ENCODE results near the gene SERTM2. TPM values are rescaled to one million over a fixed set of nuclear protein-coding genes. Genes with fewer than 3 reads are reported as not detected.

SERTM2 gene
- total and polyA plus RNA-seq, 2 donors (not counting 1 experiment from before 2014, with no cell fraction given) = under 0.01 TPM; not detected in 1

DNA sequence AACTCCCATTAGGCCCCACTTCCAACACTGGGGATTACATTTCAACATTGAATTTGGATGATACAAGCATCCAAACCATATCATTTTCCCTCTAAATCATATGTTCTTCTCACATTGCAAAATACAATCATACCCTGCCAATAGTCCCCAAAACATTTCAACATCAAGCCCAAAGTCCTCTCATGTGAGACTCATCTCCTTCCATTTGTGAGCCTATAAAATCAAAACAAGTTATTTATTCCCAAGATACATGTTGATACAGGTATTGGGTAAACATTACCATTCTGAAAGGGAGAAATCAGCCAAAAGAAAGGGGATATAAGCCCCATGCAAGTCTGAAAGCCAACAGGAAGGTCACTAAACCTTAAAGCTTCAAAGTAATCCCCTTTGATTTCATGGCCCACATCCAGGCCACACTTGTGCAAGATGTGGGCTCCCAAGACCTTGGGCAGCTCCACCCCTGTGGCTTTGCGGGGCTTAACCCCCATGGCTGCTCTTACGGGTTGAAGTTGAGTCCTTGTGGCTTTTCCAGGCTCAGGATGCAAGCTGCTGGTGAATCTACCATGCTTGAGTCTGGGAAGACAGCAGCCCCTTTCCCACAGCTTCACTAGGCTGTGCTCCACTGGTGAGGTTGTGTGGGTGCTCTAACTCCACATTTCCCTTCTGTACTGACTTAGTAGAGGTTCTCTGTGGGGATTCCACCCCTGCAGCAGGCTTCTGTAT is 40.6 kb upstream of the SERTM2 start:
- TF ChIP-seq, protein P1, sequence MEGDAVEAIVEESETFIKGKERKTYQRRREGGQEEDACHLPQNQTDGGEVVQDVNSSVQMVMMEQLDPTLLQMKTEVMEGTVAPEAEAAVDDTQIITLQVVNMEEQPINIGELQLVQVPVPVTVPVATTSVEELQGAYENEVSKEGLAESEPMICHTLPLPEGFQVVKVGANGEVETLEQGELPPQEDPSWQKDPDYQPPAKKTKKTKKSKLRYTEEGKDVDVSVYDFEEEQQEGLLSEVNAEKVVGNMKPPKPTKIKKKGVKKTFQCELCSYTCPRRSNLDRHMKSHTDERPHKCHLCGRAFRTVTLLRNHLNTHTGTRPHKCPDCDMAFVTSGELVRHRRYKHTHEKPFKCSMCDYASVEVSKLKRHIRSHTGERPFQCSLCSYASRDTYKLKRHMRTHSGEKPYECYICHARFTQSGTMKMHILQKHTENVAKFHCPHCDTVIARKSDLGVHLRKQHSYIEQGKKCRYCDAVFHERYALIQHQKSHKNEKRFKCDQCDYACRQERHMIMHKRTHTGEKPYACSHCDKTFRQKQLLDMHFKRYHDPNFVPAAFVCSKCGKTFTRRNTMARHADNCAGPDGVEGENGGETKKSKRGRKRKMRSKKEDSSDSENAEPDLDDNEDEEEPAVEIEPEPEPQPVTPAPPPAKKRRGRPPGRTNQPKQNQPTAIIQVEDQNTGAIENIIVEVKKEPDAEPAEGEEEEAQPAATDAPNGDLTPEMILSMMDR (conservative IDR thresholded peaks at IDR 0.05 in 1 of 2, IDR thresholded peaks at IDR 0.05 in 1 of 2; ENCODE audit: low read depth in 1 of 2, low read length in 2 of 2) = no peak
- TF ChIP-seq EZH2 (IDR thresholded peaks at IDR 0.05; ENCODE audit: low read length, missing control alignments) = no peak

DNA sequence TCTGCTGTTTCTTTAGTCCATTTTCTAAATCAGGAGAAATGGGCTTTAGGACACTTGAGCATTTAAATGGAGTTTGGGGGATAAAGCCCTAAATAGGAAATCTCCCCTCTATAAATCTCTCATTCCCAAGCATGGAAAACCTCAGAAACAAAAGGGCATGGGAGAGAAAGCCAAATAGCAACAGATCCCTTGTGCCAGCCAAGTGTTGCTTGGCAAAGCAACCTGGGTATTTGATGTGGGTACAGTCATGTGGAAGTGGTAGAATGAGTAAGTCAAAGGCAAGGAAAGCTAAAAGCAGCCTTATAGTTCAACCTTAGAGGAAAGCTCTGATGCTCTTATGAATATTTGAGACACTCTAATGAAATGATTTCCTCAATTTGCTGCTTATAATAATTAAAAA is 29.5 kb upstream of the SERTM2 start:
- H3K9me3 ChIP-seq (ENCODE audit: control insufficient read depth, insufficient read depth, low read depth, low read length) = no peaks in the 10 kb centered on the region
- no peaks in the 10 kb centered on the region for H4K20me1 ChIP-seq (ENCODE audit: control insufficient read depth, extremely low read depth, insufficient read depth, low read length)
- H3K4me2 ChIP-seq (ENCODE audit: extremely low read depth, insufficient read depth, low read length) = no peak overlapping the region
- no peak overlapping the region for H3K9ac ChIP-seq (ENCODE audit: insufficient read depth, low read length)
- H3K27ac ChIP-seq (ENCODE audit: insufficient read depth, low read length) = no peak overlapping the region
- no peak for TF ChIP-seq EZH2 (IDR thresholded peaks at IDR 0.05; ENCODE audit: low read length, missing control alignments)
- TF ChIP-seq, protein P1 (conservative IDR thresholded peaks at IDR 0.05 in 1 of 2, IDR thresholded peaks at IDR 0.05 in 1 of 2; ENCODE audit: low read depth in 1 of 2, low read length in 2 of 2) = no peak
- H3K4me1 ChIP-seq (ENCODE audit: control insufficient read depth, extremely low read depth, insufficient read depth, low read length) = no peaks in the 10 kb centered on the region
- H3K4me3 ChIP-seq (replicated peaks in 1 of 4; ENCODE audit: control extremely low read depth in 1 of 4, insufficient read depth in 1 of 4, low read depth in 3 of 4, low read length in 4 of 4) = no peak overlapping the region
- no peaks in the 10 kb centered on the region for H3K79me2 ChIP-seq (ENCODE audit: control insufficient read depth, insufficient read depth, low read length)
- H3K36me3 ChIP-seq (ENCODE audit: control insufficient read depth, insufficient read depth, low read length) = no peaks in the 10 kb centered on the region
- no peak for DNase-seq (ENCODE audit: low read depth in 2 of 2)
- H2AFZ ChIP-seq (ENCODE audit: low read length) = no peak overlapping the region
- H3K27me3 ChIP-seq (ENCODE audit: control insufficient read depth, insufficient read depth, low read length) = no peaks in the 10 kb centered on the region

More for the DNA sequence above, 40.6 kb upstream of the SERTM2 start:
- H3K36me3 ChIP-seq (ENCODE audit: control insufficient read depth, insufficient read depth, low read length) = no peaks in the 10 kb centered on the region
- no peak overlapping the region for H3K4me3 ChIP-seq (replicated peaks in 1 of 4; ENCODE audit: control extremely low read depth in 1 of 4, insufficient read depth in 1 of 4, low read depth in 3 of 4, low read length in 4 of 4)
- DNase-seq (ENCODE audit: low read depth in 2 of 2) = no peak
- H3K9me3 ChIP-seq (ENCODE audit: control insufficient read depth, insufficient read depth, low read depth, low read length) = no peaks in the 10 kb centered on the region
- no peak overlapping the region for H3K9ac ChIP-seq (ENCODE audit: insufficient read depth, low read length)
- no peak overlapping the region for H3K4me2 ChIP-seq (ENCODE audit: extremely low read depth, insufficient read depth, low read length)
- H3K27me3 ChIP-seq (ENCODE audit: control insufficient read depth, insufficient read depth, low read length) = no peaks in the 10 kb centered on the region
- H3K4me1 ChIP-seq (ENCODE audit: control insufficient read depth, extremely low read depth, insufficient read depth, low read length) = no peaks in the 10 kb centered on the region
- no peak overlapping the region for H3K27ac ChIP-seq (ENCODE audit: insufficient read depth, low read length)
- no peak overlapping the region for H2AFZ ChIP-seq (ENCODE audit: low read length)
- H3K79me2 ChIP-seq (ENCODE audit: control insufficient read depth, insufficient read depth, low read length) = no peaks in the 10 kb centered on the region
- no peaks in the 10 kb centered on the region for H4K20me1 ChIP-seq (ENCODE audit: control insufficient read depth, extremely low read depth, insufficient read depth, low read length)

DNA sequence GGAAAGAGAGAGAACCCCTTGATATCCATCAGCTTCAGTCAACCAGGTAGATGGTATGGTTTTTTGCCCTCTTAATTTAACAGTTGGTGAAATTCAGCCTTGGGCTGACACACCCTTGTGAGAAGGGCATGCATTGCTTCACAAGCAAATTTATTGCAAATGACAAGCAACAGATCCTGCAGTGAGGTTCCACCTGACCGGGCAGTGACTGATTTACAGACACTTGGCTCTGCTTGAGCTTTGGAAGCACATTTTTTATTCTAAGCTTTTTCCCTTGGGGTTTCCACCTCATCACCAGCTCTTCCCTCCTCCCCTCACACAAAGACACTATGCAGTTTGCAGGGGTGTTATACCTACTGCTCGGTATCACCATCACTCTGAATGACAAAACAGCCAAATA is 28.3 kb upstream of the SERTM2 start:
- no peaks in the 10 kb centered on the region for H3K27me3 ChIP-seq (ENCODE audit: control insufficient read depth, insufficient read depth, low read length)
- no peak overlapping the region for H3K9ac ChIP-seq (ENCODE audit: insufficient read depth, low read length)
- no peaks in the 10 kb centered on the region for H4K20me1 ChIP-seq (ENCODE audit: control insufficient read depth, extremely low read depth, insufficient read depth, low read length)
- H2AFZ ChIP-seq (ENCODE audit: low read length) = no peak overlapping the region
- no peaks in the 10 kb centered on the region for H3K79me2 ChIP-seq (ENCODE audit: control insufficient read depth, insufficient read depth, low read length)
- TF ChIP-seq, protein P1 (conservative IDR thresholded peaks at IDR 0.05 in 1 of 2, IDR thresholded peaks at IDR 0.05 in 1 of 2; ENCODE audit: low read depth in 1 of 2, low read length in 2 of 2) = no peak
- no peak for TF ChIP-seq EZH2 (IDR thresholded peaks at IDR 0.05; ENCODE audit: low read length, missing control alignments)
- H3K36me3 ChIP-seq (ENCODE audit: control insufficient read depth, insufficient read depth, low read length) = no peaks in the 10 kb centered on the region
- no peak overlapping the region for H3K4me3 ChIP-seq (replicated peaks in 1 of 4; ENCODE audit: control extremely low read depth in 1 of 4, insufficient read depth in 1 of 4, low read depth in 3 of 4, low read length in 4 of 4)
- no peak overlapping the region for H3K4me2 ChIP-seq (ENCODE audit: extremely low read depth, insufficient read depth, low read length)
- H3K9me3 ChIP-seq (ENCODE audit: control insufficient read depth, insufficient read depth, low read depth, low read length) = no peaks in the 10 kb centered on the region
- no peak for DNase-seq (ENCODE audit: low read depth in 2 of 2)
- H3K4me1 ChIP-seq (ENCODE audit: control insufficient read depth, extremely low read depth, insufficient read depth, low read length) = no peaks in the 10 kb centered on the region
- H3K27ac ChIP-seq (ENCODE audit: insufficient read depth, low read length) = no peak overlapping the region
